SW 1271 (cell line): Measurements from ENCODE around the gene ATP2A1.
"Not testable (repeated sequence)": the region's sequence is repeated elsewhere in the genome, so short reads cannot be mapped to it uniquely, and the experiment has no call there.

ENCODE experiments used
- DNase-seq, 2 experiments: peaks; one replicate each; lab custom pipeline; 2025; lab: John Stamatoyannopoulos, UW

Gene ATP2A1

GRCh38 chr16:28881565-28881964 is 3.3 kb downstream of the ATP2A1 start:
- DNase-seq: not testable (repeated sequence)

GRCh38 chr16:28882551-28883160 is 4.4 kb downstream of the ATP2A1 start:
- DNase-seq: no peak

GRCh38 chr16:28883221-28883996 is 5.1 kb downstream of the ATP2A1 start:
- DNase-seq: no peak

- DNase-seq: no peak
Observed at GRCh38 chr16:28884045-28884444, 5.8 kb downstream of the ATP2A1 start.

GRCh38 chr16:28886945-28887344 is 8.7 kb downstream of the ATP2A1 start:
- no peak for DNase-seq

GRCh38 chr16:28890355-28890754 is 12.1 kb downstream of the ATP2A1 start:
- not testable (repeated sequence) for DNase-seq

GRCh38 chr16:28891964-28892890 is 13.9 kb downstream of the ATP2A1 start:
- no peak for DNase-seq

- no peak for DNase-seq
Observed at GRCh38 chr16:28893291-28893690, 15.0 kb downstream of the ATP2A1 start.

- DNase-seq: no peak
Observed at GRCh38 chr16:28895609-28896008, 17.3 kb downstream of the ATP2A1 start.

- DNase-seq: no peak
Observed at GRCh38 chr16:28897826-28898225, 19.5 kb downstream of the ATP2A1 start.

- no peak for DNase-seq
Observed at GRCh38 chr16:28898266-28898665, 20.0 kb downstream of the ATP2A1 start.

- no peak for DNase-seq
Observed at GRCh38 chr16:28898942-28899341, 20.7 kb downstream of the ATP2A1 start.

GRCh38 chr16:28899882-28900590 is 21.7 kb downstream of the ATP2A1 start:
- no peak for DNase-seq

GRCh38 chr16:28900601-28901000 is 22.3 kb downstream of the ATP2A1 start:
- no peak for DNase-seq

- no peak for DNase-seq
Observed at GRCh38 chr16:28901862-28902261, 23.6 kb downstream of the ATP2A1 start.

GRCh38 chr16:28902909-28903308 is 24.6 kb downstream of the ATP2A1 start:
- no peak for DNase-seq

- no peak for DNase-seq
Observed at GRCh38 chr16:28903344-28904042, 25.2 kb downstream of the ATP2A1 start.

GRCh38 chr16:28904363-28904762 is 26.1 kb downstream of the ATP2A1 start:
- no peak for DNase-seq

GRCh38 chr16:28904828-28905227 is 26.5 kb downstream of the ATP2A1 start:
- DNase-seq: no peak

GRCh38 chr16:28905229-28905754 is 27.0 kb downstream of the ATP2A1 start:
- DNase-seq: no peak

GRCh38 chr16:28905800-28906372 is 27.6 kb downstream of the ATP2A1 start:
- no peak for DNase-seq
